SKM-1 (cell line): ENCODE results near the gene PNP.
"Not testable (repeated sequence)": the region's sequence is repeated elsewhere in the genome, so short reads cannot be mapped to it uniquely, and the experiment has no call there.

Experiments
- DNase-seq: peaks from one replicate; lab custom pipeline; 2025; ENCODE audit not compliant: unreplicated experiment; lab: John Stamatoyannopoulos, UW

Gene PNP

GRCh38 chr14:20489093-20489994 is 20.1 kb downstream of the PNP start:
- DNase-seq: no peak

GRCh38 chr14:20490563-20490962 is 21.4 kb downstream of the PNP start:
- no peak for DNase-seq

- no peak for DNase-seq
Measured at GRCh38 chr14:20492486-20492885, 23.3 kb downstream of the PNP start.

- DNase-seq: peak; percentile 48
Measured at GRCh38 chr14:20493634-20494033, 24.4 kb downstream of the PNP start.

GRCh38 chr14:20494935-20495766 is 25.9 kb downstream of the PNP start:
- DNase-seq: no peak

GRCh38 chr14:20498622-20499021 is 29.4 kb downstream of the PNP start:
- DNase-seq: no peak

- DNase-seq: no peak
Measured at GRCh38 chr14:20499108-20499507, 29.9 kb downstream of the PNP start.

- DNase-seq: no peak
Measured at GRCh38 chr14:20499881-20500280, 30.7 kb downstream of the PNP start.

- DNase-seq: no peak
Measured at GRCh38 chr14:20501346-20501745, 32.1 kb downstream of the PNP start.

- no peak for DNase-seq
Measured at GRCh38 chr14:20503898-20504297, 34.7 kb downstream of the PNP start.

- not testable (repeated sequence) for DNase-seq
Measured at GRCh38 chr14:20506276-20506675, 37.1 kb downstream of the PNP start.

GRCh38 chr14:20506752-20507151 is 37.5 kb downstream of the PNP start:
- DNase-seq: not testable (repeated sequence)

- not testable (repeated sequence) for DNase-seq
Measured at GRCh38 chr14:20507537-20507936, 38.3 kb downstream of the PNP start.

- DNase-seq: no peak
Measured at GRCh38 chr14:20508367-20508766, 39.2 kb downstream of the PNP start.

GRCh38 chr14:20512177-20512905 is 43.1 kb downstream of the PNP start:
- DNase-seq: no peak

GRCh38 chr14:20515846-20516245 is 46.6 kb downstream of the PNP start:
- no peak for DNase-seq

GRCh38 chr14:20516921-20517320 is 47.7 kb downstream of the PNP start:
- DNase-seq: no peak

GRCh38 chr14:20522332-20522731 is 53.1 kb downstream of the PNP start:
- DNase-seq: no peak

GRCh38 chr14:20524027-20524426 is 54.8 kb downstream of the PNP start:
- no peak for DNase-seq
